ENCODE data around the gene WWOX. TPM values are rescaled to one million over a fixed set of nuclear protein-coding genes. Genes with fewer than 3 reads are reported as not detected.

Gene WWOX
- polyA plus RNA-seq, 1 donor from 2014 or later = 25.6 TPM

DNA sequence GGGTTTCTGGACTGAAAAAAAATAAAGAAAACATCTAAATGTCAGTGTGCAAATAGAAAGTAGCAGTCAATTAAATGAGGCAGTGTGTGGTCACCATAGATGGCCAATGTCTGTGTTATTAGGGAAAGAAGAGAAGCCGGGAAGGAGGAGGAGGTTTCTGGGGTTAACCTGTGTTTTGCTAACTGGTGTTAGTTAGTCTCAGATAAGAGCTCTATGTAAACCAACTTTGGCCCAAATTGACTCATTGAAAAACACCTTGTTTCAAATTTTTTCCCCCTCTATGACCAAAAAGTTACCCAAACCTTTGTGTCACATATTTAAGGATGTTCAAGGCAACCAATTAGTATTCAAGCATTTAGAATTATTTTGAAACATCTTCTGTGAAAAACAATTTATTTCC lies 970.2 kb downstream of the WWOX start:
- Histone ChIP-seq H2AFZ (ENCODE audit: low read depth, low read length) (no peak overlapping the region), H3K9me2 (ENCODE audit: insufficient read depth, low read length) (no peaks in the 10 kb centered on the region), H4K20me1 (ENCODE audit: insufficient read depth) (no peaks in the 10 kb centered on the region), H3K4me3 (ENCODE audit: low read length) (no peak overlapping the region), H3K36me3 (ENCODE audit: insufficient read depth, low read length) (no peaks in the 10 kb centered on the region), H3K79me2 (replicated peaks; ENCODE audit: insufficient read depth, low read length) (no peaks in the 10 kb centered on the region), H3K27ac (ENCODE audit: low read length) (no peak overlapping the region), H3F3A (ENCODE audit: insufficient read depth, low read length, poor library complexity, severe bottlenecking) (no peaks in the 10 kb centered on the region), H3K9me3 (ENCODE audit: low read length) (no peaks in the 10 kb centered on the region), H3K9ac (ENCODE audit: low read length) (no peak overlapping the region), H3K4me2 (ENCODE audit: low read length) (no peak overlapping the region), H3K27me3 (ENCODE audit: insufficient read depth, low read depth, low read length) (no peaks in the 10 kb centered on the region)
- no peak for TF ChIP-seq TAF1 (IDR thresholded peaks at IDR 0.05; ENCODE audit: low read depth)
- no peak for TF ChIP-seq SMC3 (conservative IDR thresholded peaks at IDR 0.05; ENCODE audit: poor library complexity)
- no peak for TF ChIP-seq MXI1 (conservative IDR thresholded peaks at IDR 0.05; ENCODE audit: poor library complexity, severe bottlenecking)
- TF ChIP-seq RAD21 (conservative IDR thresholded peaks at IDR 0.05) = no peak
- TF ChIP-seq POLR2AphosphoS5 (IDR thresholded peaks at IDR 0.05) = no peak
- TF ChIP-seq, protein P1, sequence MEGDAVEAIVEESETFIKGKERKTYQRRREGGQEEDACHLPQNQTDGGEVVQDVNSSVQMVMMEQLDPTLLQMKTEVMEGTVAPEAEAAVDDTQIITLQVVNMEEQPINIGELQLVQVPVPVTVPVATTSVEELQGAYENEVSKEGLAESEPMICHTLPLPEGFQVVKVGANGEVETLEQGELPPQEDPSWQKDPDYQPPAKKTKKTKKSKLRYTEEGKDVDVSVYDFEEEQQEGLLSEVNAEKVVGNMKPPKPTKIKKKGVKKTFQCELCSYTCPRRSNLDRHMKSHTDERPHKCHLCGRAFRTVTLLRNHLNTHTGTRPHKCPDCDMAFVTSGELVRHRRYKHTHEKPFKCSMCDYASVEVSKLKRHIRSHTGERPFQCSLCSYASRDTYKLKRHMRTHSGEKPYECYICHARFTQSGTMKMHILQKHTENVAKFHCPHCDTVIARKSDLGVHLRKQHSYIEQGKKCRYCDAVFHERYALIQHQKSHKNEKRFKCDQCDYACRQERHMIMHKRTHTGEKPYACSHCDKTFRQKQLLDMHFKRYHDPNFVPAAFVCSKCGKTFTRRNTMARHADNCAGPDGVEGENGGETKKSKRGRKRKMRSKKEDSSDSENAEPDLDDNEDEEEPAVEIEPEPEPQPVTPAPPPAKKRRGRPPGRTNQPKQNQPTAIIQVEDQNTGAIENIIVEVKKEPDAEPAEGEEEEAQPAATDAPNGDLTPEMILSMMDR (IDR thresholded peaks at IDR 0.05; ENCODE audit: poor library complexity, severe bottlenecking) = no peak
- TF ChIP-seq EP300 (conservative IDR thresholded peaks at IDR 0.05; ENCODE audit: poor library complexity, severe bottlenecking) = no peak
- TF ChIP-seq REST (IDR thresholded peaks at IDR 0.05; ENCODE audit: borderline replicate concordance) = no peak
- TF ChIP-seq EZH2 (IDR thresholded peaks at IDR 0.05; ENCODE audit: borderline replicate concordance, insufficient read depth, low read length, poor library complexity, severe bottlenecking) = no peak

DNA sequence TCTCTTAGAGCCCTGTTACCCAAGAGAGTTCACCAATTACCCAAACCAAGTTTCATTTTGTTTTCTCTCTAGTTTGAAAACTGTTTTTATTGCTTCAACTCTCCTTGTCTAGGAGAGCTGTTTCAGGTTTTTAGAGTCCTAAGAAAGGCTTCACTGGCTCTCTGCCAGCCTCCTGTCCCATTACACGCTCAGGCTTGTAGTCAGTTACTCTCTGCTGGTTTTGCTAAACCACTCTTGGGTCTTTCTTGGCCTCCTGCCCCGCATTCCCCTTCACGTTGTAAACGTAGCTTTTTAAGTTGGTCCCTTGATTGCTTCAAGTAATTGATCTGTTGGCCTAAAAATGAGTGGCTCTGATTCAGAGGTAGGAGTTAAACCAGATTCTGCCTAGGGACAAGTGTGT lies 972.0 kb downstream of the WWOX start:
- Histone ChIP-seq H3K27me3 (ENCODE audit: insufficient read depth, low read depth, low read length) (no peaks in the 10 kb centered on the region), H3F3A (ENCODE audit: insufficient read depth, low read length, poor library complexity, severe bottlenecking) (no peaks in the 10 kb centered on the region), H3K27ac (ENCODE audit: low read length) (no peak overlapping the region), H3K36me3 (ENCODE audit: insufficient read depth, low read length) (no peaks in the 10 kb centered on the region), H3K4me3 (ENCODE audit: low read length) (no peak overlapping the region), H3K79me2 (replicated peaks; ENCODE audit: insufficient read depth, low read length) (no peaks in the 10 kb centered on the region), H3K9ac (ENCODE audit: low read length) (no peak overlapping the region), H3K9me2 (ENCODE audit: insufficient read depth, low read length) (no peaks in the 10 kb centered on the region), H3K4me2 (ENCODE audit: low read length) (no peak overlapping the region), H2AFZ (ENCODE audit: low read depth, low read length) (no peak overlapping the region), H3K9me3 (ENCODE audit: low read length) (no peaks in the 10 kb centered on the region), H4K20me1 (ENCODE audit: insufficient read depth) (no peaks in the 10 kb centered on the region)
- TF ChIP-seq RAD21 (conservative IDR thresholded peaks at IDR 0.05) = no peak
- TF ChIP-seq TAF1 (IDR thresholded peaks at IDR 0.05; ENCODE audit: low read depth) = no peak

DNA sequence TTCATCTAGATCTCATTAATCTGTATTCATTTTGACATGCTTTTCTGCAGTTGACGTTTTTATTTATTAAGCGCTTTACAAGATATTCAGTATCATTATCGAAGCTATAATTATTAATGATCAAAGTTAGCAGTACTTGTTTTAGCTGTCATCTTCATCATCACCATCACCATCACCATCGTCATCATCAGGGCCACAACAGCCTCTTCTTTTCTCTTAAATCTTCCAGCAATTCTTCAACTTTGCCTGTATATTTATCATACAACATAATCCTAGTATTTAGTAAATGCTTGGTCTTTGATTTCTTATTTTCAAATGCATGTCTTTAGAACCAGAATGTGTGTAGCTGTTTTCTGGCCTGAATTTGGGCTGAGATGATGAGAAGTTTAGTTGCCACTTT lies 973.1 kb downstream of the WWOX start:
- TF ChIP-seq EP300 (conservative IDR thresholded peaks at IDR 0.05; ENCODE audit: poor library complexity, severe bottlenecking) (no peak), SMC3 (conservative IDR thresholded peaks at IDR 0.05; ENCODE audit: poor library complexity) (no peak), EZH2 (IDR thresholded peaks at IDR 0.05; ENCODE audit: borderline replicate concordance, insufficient read depth, low read length, poor library complexity, severe bottlenecking) (no peak), TAF1 (IDR thresholded peaks at IDR 0.05; ENCODE audit: low read depth) (no peak), RAD21 (conservative IDR thresholded peaks at IDR 0.05) (no peak), POLR2AphosphoS5 (IDR thresholded peaks at IDR 0.05) (no peak), MXI1 (conservative IDR thresholded peaks at IDR 0.05; ENCODE audit: poor library complexity, severe bottlenecking) (no peak), REST (IDR thresholded peaks at IDR 0.05; ENCODE audit: borderline replicate concordance) (no peak)
- TF ChIP-seq, protein P1 (IDR thresholded peaks at IDR 0.05; ENCODE audit: poor library complexity, severe bottlenecking) = no peak
- Histone ChIP-seq H3K27ac (ENCODE audit: low read length) (no peak overlapping the region), H3K27me3 (ENCODE audit: insufficient read depth, low read depth, low read length) (no peaks in the 10 kb centered on the region), H4K20me1 (ENCODE audit: insufficient read depth) (no peaks in the 10 kb centered on the region), H3K9ac (ENCODE audit: low read length) (no peak overlapping the region), H3F3A (ENCODE audit: insufficient read depth, low read length, poor library complexity, severe bottlenecking) (no peaks in the 10 kb centered on the region), H3K36me3 (ENCODE audit: insufficient read depth, low read length) (no peaks in the 10 kb centered on the region), H3K9me2 (ENCODE audit: insufficient read depth, low read length) (no peaks in the 10 kb centered on the region), H3K4me2 (ENCODE audit: low read length) (no peak overlapping the region), H3K9me3 (ENCODE audit: low read length) (no peaks in the 10 kb centered on the region), H3K4me3 (ENCODE audit: low read length) (no peak overlapping the region), H2AFZ (ENCODE audit: low read depth, low read length) (no peak overlapping the region), H3K79me2 (replicated peaks; ENCODE audit: insufficient read depth, low read length) (no peaks in the 10 kb centered on the region)

Measured in neural cell (in vitro differentiated cells).